IPS-NIHi11 (cell line): ENCODE measurements around the gene HENMT1.
"Not testable (repeated sequence)": the region's sequence is repeated elsewhere in the genome, so short reads cannot be mapped to it uniquely, and the experiment has no call there.

Experiments
- DNase-seq: peaks from one replicate; pipeline ENCODE4 v3.0.0; 2012; ENCODE audit warnings: mixed read lengths, low spot score

Gene HENMT1

DNA sequence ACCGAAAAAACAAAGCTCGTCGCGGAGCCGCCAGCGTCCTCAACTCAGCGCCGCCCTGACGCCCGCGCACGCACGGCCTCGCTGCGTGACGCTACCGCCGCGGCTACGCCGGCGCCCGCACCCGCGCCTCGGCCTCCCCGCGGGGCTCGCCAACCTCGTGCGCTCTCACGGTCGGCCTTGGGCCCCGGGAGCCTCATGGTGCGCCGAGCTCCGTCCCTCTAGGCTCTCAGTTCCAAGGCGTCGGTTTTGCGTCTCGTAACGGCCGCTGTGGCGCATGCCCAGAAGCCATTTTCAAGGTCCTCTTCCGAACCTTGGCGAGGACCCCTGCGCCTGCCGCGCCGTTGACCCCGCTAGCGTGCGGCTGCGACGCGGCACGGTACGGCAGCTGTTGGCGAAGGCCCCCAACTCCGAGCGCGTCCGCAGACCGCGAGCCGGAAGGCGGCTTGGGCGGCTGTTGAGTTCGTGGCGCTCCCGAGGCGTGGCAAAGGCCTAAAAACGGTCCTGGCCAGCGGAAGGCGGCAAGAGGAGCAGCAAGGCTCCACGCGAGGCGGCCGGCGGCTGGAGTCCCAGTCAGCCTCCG lies at the start of gene HENMT1:
HENMT1 (minus strand) TSS at position 64 of the 580 bp plus-strand sequence. CDS start 1,209 bp downstream, outside the sequence.
- DNase-seq, result peak; percentile 81

DNA sequence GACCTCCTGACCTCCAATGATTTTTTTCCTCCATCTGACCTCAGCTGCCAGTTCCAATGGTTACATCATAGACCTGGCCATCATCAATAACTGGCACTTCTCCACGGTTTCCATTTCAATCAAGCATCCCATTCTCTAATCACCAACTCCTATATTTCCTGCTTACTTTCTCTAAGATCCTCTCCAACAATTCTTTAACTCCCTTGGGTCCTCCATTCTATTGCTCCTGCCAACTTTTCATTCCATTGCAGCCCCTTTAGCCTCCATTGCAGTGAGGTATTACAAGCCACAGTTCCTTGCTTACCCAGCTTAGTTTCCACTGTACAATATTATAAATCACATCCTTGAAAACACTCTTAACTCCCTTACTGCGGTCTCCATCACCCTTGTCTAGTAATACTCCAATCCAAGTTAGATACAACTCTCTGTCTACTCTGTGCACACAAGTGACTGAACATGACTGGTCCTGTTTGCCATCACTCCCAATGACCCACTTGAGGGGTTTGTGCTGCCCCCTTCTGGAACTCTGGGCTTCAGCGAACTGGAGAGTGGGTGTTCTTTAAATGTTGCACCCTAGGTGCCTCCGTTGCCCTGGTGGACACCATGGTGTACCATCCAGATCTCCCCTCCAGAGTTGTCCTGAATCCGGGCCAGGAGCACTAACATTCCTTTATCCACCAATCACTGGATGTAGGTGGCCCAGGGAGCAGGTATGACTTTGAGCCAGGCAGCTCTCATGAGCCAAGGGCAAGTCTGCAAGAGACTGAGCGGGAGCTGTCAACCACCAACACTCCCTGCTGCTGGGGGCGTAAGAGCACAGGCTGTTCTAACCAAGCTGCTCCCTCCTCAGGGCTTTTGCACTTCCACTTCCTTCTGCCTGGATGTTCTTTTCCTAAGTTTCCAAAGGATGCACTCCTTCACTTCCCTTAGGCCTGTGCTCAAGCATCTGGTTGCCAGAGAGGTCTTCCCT lies 48.1 kb upstream of the HENMT1 start:
- peak; percentile 43 for DNase-seq

DNA sequence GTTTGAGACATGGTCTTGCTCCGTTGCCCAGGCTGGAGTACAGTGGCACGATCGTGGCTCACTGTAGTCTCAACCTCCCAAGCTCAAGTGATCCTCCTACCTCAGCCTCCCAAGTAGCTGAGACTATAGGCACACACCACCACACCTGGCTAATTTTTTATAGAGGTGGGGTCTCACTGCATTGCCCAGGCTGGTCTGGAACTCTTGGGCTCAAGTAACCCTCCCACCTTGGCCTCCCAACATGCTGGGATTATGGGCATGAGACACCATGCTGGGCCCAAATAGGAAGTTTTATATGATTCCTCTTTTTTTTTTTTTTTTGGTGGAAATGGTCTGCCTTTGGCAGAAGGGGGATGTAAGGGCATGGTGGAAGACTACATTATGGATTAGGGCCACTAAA lies 45.8 kb upstream of the HENMT1 start:
- no peak for DNase-seq

DNA sequence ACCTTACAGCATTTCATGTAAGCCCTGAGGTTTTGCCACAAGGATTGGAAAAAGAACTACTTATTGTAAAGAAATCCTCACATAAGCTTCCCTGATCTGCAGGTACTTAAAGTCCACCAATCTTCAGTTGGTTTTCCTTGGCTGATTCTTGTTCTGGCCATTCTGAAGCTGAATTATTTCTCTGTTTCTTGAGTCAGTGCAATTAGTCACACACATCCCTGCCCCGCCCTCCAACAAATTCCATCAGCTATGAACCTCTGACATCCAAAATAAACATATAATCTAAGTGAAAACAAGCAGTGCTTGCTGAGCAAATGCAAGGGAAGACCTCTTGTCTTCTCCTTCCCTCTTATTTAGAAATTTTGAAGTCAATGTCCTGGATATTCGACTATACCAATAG lies 43.6 kb upstream of the HENMT1 start:
- DNase-seq, result no peak

DNA sequence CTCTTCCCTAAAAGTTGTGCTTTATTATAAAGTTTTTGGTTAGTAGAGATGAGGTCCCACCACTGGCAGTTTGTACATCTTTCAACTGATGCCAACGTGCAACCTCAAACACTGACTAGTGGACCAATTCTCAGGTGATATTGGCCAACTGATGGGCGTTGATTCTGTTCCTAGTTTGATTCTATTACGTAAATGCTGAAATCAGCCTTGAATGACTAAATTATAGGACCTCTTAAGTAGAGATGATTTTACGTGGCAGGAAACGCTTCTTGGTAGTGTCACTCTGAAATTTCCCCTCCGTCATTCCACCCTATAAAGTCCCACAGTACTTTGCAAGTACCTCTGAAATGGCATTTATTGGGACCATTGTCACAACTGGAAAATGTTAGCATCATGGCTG lies 43.0 kb upstream of the HENMT1 start:
- DNase-seq, result no peak

DNA sequence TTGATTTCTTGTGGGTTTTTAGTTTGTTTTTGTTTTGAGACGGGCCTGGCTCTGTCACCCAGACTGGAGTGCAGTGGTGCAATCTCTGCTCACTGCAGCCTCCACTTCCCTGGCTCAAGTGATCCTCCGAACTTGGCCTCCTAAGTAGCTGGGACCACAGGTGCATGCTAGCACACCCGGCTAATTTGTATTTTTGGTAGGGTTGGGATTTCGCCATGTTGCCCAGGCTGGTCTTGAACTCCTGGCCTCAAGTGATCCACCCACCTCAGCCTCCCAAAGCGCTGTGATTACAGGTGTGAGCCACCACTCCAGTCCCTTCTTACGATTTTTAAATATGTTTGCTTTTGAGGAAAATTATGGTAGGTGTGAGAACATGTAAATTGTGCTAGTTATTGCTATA lies 41.2 kb upstream of the HENMT1 start:
- not testable (repeated sequence) for DNase-seq

DNA sequence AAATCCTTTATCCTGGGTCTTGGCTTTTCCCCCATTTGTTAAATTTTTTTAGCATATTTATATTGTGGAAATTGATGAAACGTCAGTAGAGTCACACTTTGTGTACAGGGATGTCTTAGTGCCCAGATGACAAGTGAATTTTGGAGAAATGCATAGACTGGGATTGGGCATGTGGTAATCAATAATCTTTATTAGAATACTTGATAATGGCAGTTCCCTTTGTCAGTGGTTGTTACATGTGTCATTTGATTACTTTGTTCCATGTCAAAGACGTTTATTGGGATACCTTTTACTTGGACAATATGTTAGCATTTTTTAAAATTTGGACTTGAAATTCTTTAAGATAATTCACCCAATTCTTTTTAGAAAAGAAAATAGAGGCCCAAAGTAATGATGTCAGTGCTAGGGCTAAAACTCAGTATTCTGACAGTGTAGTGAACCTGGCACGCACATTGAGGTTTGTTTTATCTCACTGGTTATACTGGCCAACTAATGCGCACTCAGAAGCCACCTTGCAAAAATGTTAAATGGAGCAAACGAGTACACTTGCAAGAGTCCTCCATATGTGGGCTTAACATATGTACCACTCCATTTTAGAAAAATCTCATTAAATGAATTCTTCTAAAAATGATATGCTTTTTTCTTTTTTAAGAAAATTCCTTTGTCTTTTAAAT lies 40.4 kb upstream of the HENMT1 start:
- DNase-seq, result no peak

DNA sequence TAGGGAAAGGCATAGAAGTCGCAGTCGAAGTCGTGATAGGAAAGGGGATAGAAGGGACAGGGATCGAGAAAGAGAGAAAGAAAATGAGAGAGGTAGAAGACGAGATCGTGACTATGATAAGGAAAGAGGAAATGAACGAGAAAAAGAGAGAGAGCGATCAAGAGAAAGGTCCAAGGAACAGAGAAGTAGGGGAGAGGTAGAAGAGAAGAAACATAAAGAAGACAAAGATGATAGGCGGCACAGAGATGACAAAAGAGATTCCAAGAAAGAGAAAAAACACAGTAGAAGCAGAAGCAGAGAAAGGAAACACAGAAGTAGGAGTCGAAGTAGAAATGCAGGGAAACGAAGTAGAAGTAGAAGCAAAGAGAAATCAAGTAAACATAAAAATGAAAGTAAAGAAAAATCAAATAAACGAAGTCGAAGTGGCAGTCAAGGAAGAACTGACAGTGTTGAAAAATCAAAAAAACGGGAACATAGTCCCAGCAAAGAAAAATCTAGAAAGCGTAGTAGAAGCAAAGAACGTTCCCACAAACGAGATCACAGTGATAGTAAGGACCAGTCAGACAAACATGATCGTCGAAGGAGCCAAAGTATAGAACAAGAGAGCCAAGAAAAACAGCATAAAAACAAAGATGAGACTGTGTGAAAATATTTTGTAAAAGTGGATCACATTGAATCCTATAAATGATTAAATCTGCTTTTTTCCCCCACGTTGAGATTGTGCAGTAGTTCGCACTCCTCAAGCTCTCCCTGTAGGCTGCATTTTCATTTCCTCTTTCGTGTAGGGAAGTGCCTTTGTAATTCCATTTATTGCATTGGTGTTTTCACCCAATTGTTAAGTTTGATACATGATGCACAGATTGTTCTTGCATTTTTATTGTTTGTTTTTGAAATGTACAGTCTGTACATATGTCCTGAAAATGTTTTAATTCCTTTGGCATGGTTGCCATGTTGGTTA lies 38.8 kb upstream of the HENMT1 start:
- no peak for DNase-seq

DNA sequence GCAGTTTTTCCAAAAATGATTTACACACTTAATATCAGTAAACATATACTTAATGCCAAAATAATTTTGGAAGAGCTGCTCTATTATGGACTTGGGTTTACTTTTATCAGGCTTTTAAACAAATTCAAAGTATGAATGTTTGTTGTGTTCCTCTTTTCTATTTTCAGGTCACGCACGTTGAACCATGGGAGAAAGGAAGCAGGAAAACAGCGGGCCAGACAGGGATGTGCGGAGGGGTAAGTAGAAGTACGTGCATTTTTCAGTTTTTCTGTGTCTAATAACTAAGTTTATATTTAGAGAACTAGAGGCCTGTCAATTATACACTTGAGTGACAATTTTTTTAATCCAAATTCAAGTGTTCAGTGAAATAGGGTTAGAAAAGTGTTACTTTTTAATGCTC lies 34.6 kb upstream of the HENMT1 start:
- DNase-seq, result no peak

DNA sequence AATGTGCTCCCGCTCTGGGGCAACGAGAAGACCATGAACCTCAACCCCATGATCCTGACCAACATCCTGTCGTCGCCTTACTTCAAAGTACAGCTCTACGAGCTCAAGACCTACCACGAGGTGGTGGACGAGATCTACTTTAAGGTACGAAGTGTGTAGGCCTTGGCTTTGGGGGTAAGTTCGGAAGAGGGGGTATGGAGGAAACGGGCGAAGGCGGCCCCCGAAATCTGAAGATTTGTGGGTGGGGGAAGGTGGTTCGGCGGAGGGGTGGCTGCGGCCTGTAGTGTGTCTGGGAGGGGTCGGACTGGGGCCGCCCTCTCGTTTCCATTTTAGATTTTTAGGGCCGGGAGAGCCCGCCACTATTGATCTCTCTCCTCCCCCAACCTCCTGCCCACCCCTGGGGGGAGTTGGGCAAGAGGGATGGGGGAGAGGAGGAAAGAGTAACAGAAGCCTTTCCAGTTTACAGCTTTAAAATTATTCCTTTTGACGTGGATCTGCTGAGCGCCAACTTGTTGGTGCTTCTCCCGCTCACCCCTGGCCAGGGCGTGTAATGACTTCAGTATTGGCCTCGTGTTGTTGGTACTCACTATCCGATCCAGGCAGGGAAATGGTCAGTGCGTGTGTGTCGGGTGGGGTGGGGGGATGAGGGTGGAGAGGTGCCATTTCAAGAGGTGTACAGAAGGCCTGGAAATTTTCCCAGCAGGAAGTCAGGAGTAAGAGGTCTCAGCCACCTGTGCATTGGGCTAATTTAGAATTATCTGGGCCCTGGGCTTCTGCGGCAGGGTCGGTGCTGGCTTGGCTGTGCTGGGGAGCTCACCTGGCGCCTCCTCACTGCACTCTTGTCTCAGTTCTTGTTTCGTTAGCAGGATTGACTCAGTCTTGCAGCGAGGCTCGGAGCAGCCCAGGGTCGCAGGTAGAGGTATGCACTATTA lies 32.1 kb upstream of the HENMT1 start:
- DNase-seq, result peak; percentile 36

DNA sequence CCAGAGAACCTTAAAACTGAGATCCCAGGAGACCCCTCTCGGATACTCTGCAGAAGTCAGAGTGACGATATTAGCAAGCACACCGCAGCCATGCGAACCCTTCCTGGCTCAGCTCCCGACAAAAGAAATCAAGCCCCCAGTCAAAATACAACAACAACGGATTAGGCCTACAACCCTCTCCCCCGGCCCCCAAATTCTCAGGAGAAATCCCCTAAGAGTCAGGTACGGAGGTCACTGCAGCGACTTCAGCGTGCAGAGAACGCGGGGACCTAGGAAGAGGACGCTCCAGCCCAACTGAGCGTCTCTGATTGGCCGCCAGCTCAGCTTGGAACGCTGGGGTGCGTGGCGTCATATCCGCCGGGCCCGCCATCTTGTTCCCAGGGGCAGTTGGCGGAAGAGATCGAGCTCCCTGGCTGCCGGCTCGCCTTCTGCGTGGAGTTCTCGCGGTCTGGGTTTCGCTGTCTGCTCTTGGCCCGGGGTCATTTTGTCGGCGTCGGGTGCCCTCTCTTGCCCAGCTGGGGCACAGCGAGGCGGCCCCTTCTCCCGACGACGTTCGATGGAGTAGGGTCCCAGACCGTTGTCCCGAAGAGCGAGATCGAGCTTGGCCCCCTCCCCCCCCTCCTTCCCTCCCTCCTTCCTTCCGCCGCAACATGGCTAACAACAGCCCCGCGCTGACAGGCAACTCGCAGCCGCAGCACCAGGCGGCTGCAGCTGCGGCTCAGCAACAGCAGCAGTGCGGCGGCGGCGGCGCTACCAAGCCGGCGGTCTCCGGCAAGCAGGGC lies 31.2 kb upstream of the HENMT1 start, which contains the start of gene PRPF38B:
PRPF38B (plus strand) TSS at position 369 of the 782 bp plus-strand sequence; CDS start at position 651, 282 bp downstream.
- DNase-seq, result peak; percentile 95

DNA sequence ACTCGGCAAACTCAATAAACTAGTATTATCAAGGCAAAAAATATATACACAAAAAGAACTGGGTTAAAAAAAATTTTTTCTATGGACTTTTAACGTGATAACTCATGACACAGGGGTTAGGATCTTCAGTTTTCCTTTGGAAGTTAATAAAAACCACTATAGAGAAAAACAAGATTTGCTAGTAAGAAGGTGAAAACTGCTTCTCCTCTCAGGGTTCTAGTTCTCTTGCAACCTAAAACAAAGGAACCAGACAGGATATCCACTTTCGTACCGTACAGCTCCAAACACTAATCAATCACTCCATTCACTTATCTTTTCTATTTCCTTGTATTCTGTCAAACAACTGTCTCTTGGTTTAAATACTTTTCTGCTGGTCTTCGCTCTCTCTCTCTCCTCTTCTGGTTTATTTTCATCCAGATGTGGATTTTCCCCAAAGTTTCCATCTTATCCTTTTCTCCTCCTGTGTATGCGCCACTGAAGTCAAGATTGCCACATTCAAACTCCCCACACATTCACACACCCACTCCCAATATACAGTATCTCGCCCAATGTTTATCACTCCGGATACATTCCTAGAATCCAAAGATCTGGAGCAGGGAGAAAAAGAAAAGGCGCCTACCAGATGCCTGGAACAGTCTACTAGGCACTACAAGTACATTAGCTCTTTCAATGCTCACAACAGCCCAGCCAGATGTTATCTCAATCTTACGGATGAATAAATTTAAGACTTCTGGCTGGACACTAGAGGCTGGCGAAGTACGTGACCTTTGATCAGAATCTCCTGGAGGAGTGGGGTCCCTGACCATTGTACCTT lies 30.4 kb upstream of the HENMT1 start:
- no peak for DNase-seq

DNA sequence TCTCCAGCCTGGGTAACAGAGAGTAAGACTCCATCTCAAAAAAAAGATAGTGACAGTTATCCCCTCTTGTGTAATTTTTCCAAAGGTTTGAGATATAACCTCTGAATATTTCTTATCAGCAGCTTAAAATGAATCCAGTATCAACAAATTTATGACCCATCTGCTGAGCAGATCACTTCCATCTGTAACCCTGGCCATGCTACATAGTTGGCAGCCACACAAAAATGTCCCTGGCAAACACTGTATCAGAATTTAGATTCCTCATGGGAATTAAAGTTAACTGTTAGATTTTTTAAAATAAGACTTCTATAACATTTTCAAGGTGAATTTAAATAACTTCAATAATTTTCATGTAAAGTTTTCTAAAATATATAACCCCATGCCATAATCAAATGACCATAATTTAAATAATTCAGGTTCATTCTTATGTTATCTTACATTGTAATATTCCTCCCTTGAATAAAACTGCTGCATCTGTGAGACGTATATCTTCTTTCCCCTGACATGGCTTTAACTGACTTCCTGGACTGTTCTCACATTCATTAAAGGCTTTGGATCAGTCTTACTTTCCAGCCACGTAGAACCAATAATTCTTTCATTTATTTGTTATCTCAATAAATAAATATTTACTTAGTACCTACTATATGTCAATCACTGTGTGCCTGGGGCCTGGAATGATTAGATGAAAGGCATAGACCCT lies 25.9 kb upstream of the HENMT1 start:
- no peak for DNase-seq

DNA sequence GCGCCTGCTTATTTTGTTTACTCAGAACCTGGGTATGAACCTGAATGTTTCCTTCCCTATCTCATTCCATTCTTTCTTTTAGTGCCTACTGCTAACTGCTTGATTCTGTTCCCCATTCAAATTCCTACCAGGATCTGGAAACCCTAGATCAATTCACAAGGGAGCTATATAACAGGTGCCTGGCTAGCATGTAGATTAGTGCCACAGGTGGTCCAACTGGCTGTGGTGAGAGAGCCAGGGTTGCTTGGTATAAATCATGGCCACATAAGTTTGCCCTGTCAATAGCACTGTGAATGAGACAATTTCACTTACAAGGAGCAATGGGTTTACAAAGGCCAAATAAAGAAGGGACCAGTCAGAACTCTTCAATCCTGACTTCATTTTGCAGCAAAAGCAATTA lies 24.6 kb upstream of the HENMT1 start:
- peak; percentile 14 for DNase-seq

DNA sequence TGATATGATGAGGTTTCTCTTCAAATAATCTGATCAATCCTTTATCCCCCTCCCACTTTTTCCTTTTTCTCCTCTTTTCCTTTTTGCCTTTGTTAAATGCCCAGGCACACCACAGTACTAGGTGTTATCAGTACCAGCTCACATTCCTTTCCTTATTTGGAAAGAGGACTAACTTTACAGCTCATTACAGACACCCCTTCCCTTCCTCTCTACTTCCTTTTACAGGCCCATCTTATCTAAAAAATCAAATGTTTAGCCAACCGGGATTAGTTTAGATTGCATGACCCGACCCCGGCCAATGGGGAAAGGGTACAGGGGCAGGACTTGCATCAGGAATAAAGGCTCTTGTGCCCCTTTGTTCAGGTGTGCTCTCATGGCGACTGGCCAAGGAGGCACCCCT lies 20.8 kb upstream of the HENMT1 start:
- DNase-seq, result not testable (repeated sequence)

DNA sequence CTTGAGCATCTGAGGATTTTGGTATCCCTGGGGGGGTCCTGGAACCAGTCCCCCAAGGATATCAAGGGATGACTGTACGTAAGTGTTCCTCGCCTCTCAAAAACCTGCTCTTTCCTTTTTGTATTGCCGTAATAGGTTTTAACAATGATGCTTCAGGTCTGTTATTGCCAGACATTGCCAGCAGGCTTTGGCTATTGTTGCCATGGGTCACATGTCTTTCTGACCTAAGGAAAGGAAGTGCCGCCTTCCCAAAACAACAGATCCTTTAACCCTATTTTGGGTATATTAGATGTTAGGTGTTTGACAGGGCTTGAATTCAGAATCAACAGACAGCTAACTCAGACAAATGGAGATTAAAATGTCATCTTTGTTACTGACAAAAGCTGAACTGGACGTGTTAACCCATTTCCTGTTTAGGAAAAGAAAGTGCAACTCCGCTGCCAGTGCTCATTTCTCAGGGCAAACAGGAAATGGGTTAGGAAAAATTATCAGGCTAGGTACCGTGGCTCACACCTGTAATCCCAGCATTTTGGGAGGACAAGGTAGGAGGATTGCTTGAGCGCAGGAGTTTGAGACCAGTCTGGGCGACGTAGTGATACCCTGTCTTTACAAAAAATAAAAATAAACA lies 18.8 kb upstream of the HENMT1 start:
- no peak for DNase-seq

DNA sequence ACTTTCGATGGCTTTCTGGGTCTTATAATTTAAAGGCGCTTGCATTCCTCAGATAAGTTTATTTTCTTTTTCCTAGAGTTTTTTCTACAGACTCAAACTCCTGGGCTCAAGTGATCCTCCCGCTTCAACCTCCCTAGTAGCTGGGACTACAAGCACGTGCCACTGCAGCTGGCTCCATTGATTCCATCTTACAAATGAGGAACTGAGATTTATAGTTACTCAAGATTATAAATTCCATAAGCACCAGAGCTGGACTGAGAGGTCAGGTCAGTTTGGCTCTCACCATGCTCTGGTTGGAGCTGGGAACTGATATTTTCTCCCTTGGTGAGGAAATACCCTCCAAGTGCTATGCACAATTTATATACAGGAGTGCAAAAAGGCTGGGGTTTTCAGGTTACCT lies 17.8 kb upstream of the HENMT1 start:
- DNase-seq, result no peak

DNA sequence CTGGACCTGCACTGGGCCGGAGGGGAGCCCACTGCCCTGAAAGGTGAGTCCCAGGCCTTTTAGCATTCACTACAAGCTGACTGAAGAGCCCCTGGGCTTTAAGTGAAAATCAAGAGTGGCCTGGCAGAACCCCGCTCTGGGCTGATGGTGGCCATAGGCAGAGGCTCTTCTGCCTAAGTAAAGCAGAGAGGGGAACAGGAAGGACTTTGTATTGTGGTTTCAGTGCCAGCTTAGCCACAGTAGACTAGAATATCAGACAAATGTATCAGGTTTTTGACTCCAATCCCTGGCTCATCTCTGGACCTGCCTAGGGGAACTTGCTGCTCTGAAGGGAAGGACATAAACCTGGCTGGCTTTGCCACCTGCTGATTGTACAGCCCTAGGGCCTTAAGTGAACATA lies 10.2 kb upstream of the HENMT1 start:
- no peak for DNase-seq
